Measurements from ENCODE around the gene FGB.

DNA sequence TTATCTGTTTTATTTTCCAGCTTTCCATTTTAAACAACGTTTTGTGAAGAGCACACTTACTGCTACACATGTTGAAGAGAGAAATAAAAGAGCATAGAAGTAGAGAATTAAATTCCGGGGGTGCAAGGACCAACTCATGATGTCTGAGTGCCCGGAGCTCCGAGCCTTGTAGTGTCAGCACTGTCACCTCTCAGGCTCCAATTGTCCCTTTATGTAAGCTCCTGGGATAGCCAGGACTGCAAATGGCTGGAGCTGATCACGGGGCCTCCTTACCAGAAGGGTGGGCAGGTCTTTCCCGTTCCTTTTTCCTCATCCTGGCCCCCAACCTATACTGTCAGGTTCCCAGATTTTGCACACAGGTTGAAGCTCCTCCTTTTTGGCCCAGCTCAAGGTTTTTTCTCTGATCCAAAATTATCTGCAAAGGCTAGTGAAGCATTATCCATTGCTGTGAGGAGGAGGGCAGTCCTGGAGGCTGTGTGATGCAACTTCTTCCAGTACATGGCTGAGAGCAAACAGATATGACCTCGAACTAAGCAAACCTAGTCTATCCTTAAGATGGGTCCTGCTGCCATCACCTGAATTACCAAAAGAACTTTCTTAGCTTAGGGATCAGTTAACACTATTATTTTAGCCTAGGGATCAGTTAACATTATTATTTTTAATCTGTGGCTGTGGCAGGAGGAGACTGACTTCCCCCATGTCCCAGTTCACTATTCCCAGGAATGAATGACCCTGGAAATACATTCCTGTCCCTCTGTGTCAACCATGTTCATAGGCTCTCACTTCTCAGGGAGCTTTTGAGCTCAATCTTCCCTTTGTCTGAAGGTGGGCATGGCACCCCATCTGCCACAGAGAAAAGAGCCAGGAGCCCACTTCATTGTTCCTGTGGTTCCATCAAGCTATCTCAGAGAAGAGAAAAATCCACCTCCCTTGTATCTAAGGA, 49.9 kb downstream of the FGB start, which contains the start of gene FGG:
- TF ChIP-seq, protein P1, sequence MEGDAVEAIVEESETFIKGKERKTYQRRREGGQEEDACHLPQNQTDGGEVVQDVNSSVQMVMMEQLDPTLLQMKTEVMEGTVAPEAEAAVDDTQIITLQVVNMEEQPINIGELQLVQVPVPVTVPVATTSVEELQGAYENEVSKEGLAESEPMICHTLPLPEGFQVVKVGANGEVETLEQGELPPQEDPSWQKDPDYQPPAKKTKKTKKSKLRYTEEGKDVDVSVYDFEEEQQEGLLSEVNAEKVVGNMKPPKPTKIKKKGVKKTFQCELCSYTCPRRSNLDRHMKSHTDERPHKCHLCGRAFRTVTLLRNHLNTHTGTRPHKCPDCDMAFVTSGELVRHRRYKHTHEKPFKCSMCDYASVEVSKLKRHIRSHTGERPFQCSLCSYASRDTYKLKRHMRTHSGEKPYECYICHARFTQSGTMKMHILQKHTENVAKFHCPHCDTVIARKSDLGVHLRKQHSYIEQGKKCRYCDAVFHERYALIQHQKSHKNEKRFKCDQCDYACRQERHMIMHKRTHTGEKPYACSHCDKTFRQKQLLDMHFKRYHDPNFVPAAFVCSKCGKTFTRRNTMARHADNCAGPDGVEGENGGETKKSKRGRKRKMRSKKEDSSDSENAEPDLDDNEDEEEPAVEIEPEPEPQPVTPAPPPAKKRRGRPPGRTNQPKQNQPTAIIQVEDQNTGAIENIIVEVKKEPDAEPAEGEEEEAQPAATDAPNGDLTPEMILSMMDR (IDR thresholded peaks at IDR 0.05) = no peak
- TF ChIP-seq POLR2A (IDR thresholded peaks at IDR 0.05) = no peak

All from thyroid gland (tissue), 4 donors.